SH-SY5Y (cell line): ENCODE measurements around the gene ALAS2.

ENCODE experiments used
- GATA2 ChIP-seq: IDR thresholded peaks from 2 replicates; pipeline ENCODE4 v1.6.1; 2011; ENCODE audit warnings: mild to moderate bottlenecking, low read depth, low read length
- GATA3 ChIP-seq: IDR thresholded peaks from 2 replicates; pipeline ENCODE4 v1.6.1; 2011; ENCODE audit warnings: low read depth, mild to moderate bottlenecking, low read length, moderate library complexity

DNA sequence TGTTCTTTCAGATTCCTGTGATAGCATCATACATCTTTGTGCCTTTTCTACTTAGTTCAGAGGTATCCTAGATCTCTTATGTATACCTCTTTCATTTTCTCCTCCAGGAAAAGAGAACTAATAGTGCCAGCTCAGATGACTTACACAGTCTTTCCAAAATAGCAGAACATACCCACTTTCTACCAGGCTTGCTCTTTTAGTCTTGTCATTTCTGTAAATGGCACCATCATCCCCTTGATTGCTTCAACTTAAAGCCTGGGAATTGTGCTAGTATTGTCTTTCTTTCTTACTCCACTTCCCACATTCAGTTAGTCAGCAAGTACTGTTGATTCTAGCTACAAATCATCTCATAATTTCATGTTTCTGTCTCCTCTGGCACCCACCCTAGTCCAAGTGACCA is 25.5 kb downstream of the ALAS2 start:
- no peak for TF ChIP-seq GATA2
- TF ChIP-seq GATA3: no peak
